Measurements from ENCODE around the gene CMTM5. TPM values are rescaled to one million over a fixed set of nuclear protein-coding genes. Genes with fewer than 3 reads are reported as not detected.
A peak's percentile ranks its signal among the peaks of the same experiment; 100 is the strongest.

CMTM5 gene
- total RNA-seq, 3 donors from 2014 or later, result 0.58 to 3.5 (median 0.58) TPM

DNA sequence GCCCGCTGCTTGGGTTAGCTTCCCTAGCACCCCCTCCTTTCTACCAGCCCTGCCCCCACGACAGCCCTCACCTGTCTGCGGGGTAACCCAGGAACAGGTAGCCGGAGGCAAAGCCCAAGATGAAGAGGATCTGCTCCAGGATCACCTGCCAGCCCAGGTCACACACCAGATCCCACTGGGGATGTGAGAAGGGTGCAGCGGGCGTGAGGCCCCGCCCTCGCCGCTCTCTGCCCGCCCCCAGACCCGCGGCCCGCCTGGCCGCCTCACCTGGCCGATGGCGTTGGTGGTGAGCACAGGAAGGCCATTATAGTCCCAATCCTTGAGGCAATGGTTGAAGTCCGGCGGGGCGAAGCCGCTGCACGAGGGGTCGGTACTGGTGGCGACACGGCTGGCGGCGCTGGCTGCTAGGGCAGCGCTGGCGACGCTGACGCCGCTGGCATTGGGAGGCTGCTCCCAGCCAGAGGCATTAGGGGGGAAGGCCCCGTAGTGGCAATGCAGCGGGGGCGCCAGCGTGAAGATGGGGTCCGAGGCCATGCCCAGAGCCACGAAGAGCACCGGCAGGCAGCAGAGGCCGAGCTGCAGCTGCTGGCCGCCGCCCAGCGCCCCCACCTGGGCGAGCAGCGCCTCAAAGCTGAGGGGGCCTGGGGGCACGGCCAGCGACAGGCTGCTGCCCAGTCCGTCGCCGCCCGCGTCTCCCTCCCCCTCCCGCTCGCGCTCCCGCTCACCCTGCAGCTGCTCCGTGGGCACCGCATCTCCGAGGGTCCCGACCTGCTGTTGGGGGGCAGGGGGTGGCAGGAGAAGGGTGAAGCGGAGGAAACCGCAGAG is 25.0 kb upstream of the CMTM5 start:
- Histone ChIP-seq H3K4me1 (ENCODE audit: low read depth) (peaks cover 12% of the 10 kb centered on the region), H3K36me3 (ENCODE audit: low read depth) (no peaks in the 10 kb centered on the region), H3K4me3 (no peak overlapping the region), H3K9me3 (no peaks in the 10 kb centered on the region)
- intact Hi-C loops (cut with DNase I, micrococcal nuclease), result no loop called here
- ATAC-seq, result peak; percentile 20
- DNase-seq, result no peak
- no peak for TF ChIP-seq CTCF (IDR thresholded peaks at IDR 0.05)

DNA sequence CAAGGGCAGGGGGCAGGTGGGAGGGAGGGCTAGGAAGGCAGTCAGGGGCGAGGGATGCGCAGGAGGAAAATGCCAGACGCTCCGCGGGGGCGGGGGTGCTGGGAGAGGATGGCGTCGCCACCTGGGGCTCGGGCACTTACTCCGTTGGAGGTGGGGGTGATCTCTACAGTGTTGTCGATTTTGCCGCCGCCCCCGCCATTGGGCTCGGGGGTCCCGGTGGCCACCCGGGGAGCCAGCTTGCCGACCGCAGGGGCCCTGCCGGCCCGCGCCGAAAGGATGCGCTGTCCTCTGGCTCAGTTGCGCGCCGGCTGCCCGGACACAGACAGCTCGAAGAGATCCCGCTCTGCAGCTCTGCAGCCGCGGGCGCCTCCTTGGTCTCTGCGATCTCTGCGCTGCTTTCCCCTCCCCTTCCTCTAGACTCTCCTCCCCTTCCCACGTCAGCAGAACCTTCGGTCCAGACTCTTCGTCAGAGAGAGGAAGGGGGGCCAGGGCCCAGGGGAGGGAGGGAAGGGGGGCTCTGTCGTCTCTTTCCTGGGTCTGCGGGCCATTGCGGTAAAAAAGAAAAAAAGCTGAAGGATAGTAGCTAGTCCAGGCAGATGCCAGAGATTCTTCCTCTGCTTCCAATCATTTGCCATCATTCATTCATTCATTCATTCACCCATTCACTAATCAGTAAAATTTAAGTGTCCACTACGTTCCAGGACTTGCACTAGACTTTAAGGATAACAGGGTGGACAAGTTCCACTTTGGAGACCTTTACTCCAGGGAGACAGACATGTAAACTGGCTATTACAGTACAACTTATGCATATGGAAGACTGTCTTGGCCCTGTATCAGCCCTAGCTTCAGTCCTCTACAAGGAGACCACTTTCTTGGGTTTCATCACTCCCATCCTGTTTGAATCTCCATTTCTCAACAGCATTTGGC is 24.1 kb upstream of the CMTM5 start, which contains the start of gene SLC22A17:
TSS of gene SLC22A17 (minus strand) at position 382 of the 927 bp plus-strand sequence.
- Histone ChIP-seq H3K4me1 (ENCODE audit: low read depth) (peaks cover 12% of the 10 kb centered on the region), H3K36me3 (ENCODE audit: low read depth) (no peaks in the 10 kb centered on the region), H3K4me3 (peak within 1 kb of the TSS; percentile 19), H3K9me3 (no peaks in the 10 kb centered on the region)
- peak in 2 of 3 donors; percentile 62 to 64 for DNase-seq
- no peak for TF ChIP-seq CTCF (IDR thresholded peaks at IDR 0.05)
- ATAC-seq, result peak; percentile 77
- intact Hi-C loops (cut with DNase I, micrococcal nuclease), result no loop called here

DNA sequence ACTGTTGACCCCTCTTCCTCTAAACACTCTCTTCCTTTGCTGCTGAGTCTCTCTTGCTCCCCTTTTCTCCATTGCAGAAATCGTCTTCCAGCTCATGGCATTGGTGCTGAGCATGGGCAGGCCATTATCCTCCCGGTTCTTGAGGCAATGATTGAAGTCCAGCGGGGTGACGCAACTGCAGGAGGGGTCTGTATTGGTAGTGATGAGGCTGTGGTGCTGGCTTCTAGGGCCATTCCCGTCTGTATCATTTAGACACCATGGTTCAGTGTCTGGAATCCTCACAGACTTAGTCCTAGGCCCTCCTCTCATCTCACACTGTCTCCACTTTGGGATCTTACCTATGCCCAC is 23.4 kb upstream of the CMTM5 start:
- TF ChIP-seq CTCF (IDR thresholded peaks at IDR 0.05), result no peak
- ATAC-seq (no peak), DNase-seq (no peak)
- Histone ChIP-seq H3K4me3 (no peak overlapping the region), H3K36me3 (ENCODE audit: low read depth) (no peaks in the 10 kb centered on the region), H3K9me3 (no peaks in the 10 kb centered on the region), H3K4me1 (ENCODE audit: low read depth) (peaks cover 12% of the 10 kb centered on the region)
- intact Hi-C loops (cut with DNase I, micrococcal nuclease), result no loop called here

- no peak overlapping the region for H3K4me3 ChIP-seq
- peaks cover 12% of the 10 kb centered on the region for H3K4me1 ChIP-seq (ENCODE audit: low read depth)
- H3K36me3 ChIP-seq (ENCODE audit: low read depth), result no peaks in the 10 kb centered on the region
- ATAC-seq (no peak), DNase-seq (no peak)
- H3K9me3 ChIP-seq, result no peaks in the 10 kb centered on the region
- TF ChIP-seq CTCF (IDR thresholded peaks at IDR 0.05), result no peak
- intact Hi-C loops (cut with DNase I, micrococcal nuclease), result no loop called here
These were observed 21.9 kb upstream of the CMTM5 start for GRCh38 chr14:23354990-23355389.

DNA sequence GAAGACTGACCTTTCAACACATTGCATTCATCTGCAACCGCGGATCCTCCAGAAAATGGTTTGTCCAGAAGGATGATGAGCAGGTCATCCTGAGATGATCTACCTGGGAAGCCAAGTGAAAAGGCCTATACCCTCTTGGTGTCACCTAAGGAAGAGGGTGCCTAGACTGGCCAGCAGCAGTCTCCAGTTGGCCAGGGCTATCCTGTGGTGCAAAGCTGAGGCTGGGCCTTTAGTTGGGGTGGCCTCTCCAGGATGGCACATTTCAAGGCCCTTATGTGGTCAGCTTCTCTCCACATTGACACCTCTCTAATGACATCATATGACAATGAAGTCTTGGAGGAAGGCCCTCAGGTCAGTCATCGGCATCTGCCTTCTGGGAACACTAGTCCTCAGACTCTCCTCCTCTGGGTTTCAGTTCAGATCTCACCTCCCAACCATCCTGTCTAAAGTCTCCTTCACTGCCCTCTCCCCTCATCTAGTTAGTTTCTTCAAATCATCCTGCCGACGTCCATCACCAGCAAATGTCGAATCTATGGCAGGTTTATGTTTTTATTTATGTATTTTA is 20.9 kb upstream of the CMTM5 start:
- no peak for TF ChIP-seq CTCF (IDR thresholded peaks at IDR 0.05)
- Histone ChIP-seq H3K9me3 (no peaks in the 10 kb centered on the region), H3K36me3 (ENCODE audit: low read depth) (no peaks in the 10 kb centered on the region), H3K4me1 (ENCODE audit: low read depth) (peaks cover 12% of the 10 kb centered on the region), H3K4me3 (no peak overlapping the region)
- ATAC-seq (no peak), DNase-seq (no peak)
- intact Hi-C loops (cut with DNase I, micrococcal nuclease), result no loop called here

All from mucosa of descending colon (tissue), 3 donors.